GM12878 (cell line): ENCODE data around the gene MYO15B. TPM values are rescaled to one million over a fixed set of nuclear protein-coding genes. Genes with fewer than 3 reads are reported as not detected.

Experiments used
- ATAC-seq: fragments of 200-7000 bp; cut with Tn5 transposase; 3 replicates; pipeline ENCODE4 v1.9.1; 2020; ENCODE audit warnings: mild to moderate bottlenecking, moderate library complexity
- BruUV-seq: library from RNA; stranded (reverse); fragments of 400-500 nt; replicated peaks from 2 replicates; lab custom pipeline; 2021; lab: Mats Ljungman, UMichigan
- CTCF ChIA-PET: fragments of 300-600 bp; sonication (Branson Sonifier 250); formaldehyde crosslinking; extraction: SDS; loops from one replicate; lab custom pipeline; 2021; ENCODE audit warnings: inconsistent platforms; lab: Yijun Ruan, JAX
- POLR2A ChIA-PET: fragments of 350-600 bp; formaldehyde crosslinking; extraction: SDS; loops from one replicate; lab custom pipeline; 2021; ENCODE audit warnings: inconsistent platforms; lab: Charles Lee
- RAD21 ChIA-PET: fragments of 300-600 bp; sonication (Branson Sonifier 250); formaldehyde crosslinking; loops from one replicate; lab custom pipeline; 2023; ENCODE audit warnings: antibody characterized with exemption; ENCODE audit not compliant: unreplicated experiment; lab: Charles Lee
- SMC1A ChIA-PET: fragments of 300-600 bp; sonication (Branson Sonifier 250); formaldehyde crosslinking; loops from one replicate; lab custom pipeline; 2023; ENCODE audit not compliant: unreplicated experiment, uncharacterized antibody; lab: Charles Lee
- DNase-seq: peaks from one replicate; pipeline ENCODE4 v3.0.0-alpha.2; 2011; ENCODE audit warnings: low read depth, low spot score
- FAIRE-seq: peaks from 3 replicates; lab custom pipeline; 2011; peaks lifted over from hg19 to GRCh38; lab: Jason Lieb, UNC
- H2AFZ ChIP-seq: 2 replicates; pipeline ENCODE4 v1.6.0; 2011; ENCODE audit warnings: low read depth, low read length, control low read depth; ENCODE audit not compliant: control insufficient read depth
- H3K27ac ChIP-seq: 2 replicates; pipeline ENCODE4 v1.5.1; 2011; ENCODE audit warnings: control low read depth; ENCODE audit not compliant: control insufficient read depth, insufficient read depth
- H3K27me3 ChIP-seq, 2 experiments: replicated peaks in 1 of 2; 2 replicates each; pipeline versions ENCODE4 v1.6.0 to v1.6.1; 2011; ENCODE audit warnings: low read length in 1 of 2; ENCODE audit not compliant: control insufficient read depth in 2 of 2, insufficient read depth in 2 of 2
- H3K36me3 ChIP-seq, 2 experiments: 2 replicates each; pipeline ENCODE4 v1.5.1; 2011; ENCODE audit warnings: low read length in 1 of 2; ENCODE audit not compliant: control insufficient read depth in 2 of 2, insufficient read depth in 2 of 2
- H3K4me1 ChIP-seq: 2 replicates; pipeline ENCODE4 v1.6.1; 2011; ENCODE audit warnings: mild to moderate bottlenecking, low read length, moderate library complexity, mixed read lengths; ENCODE audit not compliant: control insufficient read depth, insufficient read depth
- H3K4me2 ChIP-seq: 2 replicates; pipeline ENCODE4 v1.6.0; 2011; ENCODE audit warnings: control low read depth; ENCODE audit not compliant: control insufficient read depth, insufficient read depth
- H3K4me3 ChIP-seq: fragments of 200-600 bp; sonication (generic); 2 replicates; pipeline ENCODE4 v1.5.1; 2016
- H3K79me2 ChIP-seq: 2 replicates; pipeline ENCODE4 v1.6.0; 2011; ENCODE audit warnings: low read length; ENCODE audit not compliant: control insufficient read depth, insufficient read depth
- H3K9ac ChIP-seq: 2 replicates; pipeline ENCODE4 v1.8.0; 2011; ENCODE audit warnings: low read length, control low read depth, mixed read lengths; ENCODE audit not compliant: control insufficient read depth, insufficient read depth
- H3K9me3 ChIP-seq: replicated peaks from 3 replicates; pipeline ENCODE4 v1.5.1; 2011; ENCODE audit warnings: mild to moderate bottlenecking, low read length; ENCODE audit not compliant: control insufficient read depth, insufficient read depth
- H4K20me1 ChIP-seq: 2 replicates; pipeline ENCODE4 v1.6.0; 2011; ENCODE audit not compliant: control insufficient read depth, insufficient read depth
- BCL11A ChIP-seq: IDR thresholded peaks from 2 replicates; pipeline ENCODE4 v1.6.1; 2011; ENCODE audit warnings: low read depth, low read length
- BCL3 ChIP-seq: IDR thresholded peaks from 2 replicates; pipeline ENCODE4 v1.6.1; 2011; ENCODE audit warnings: borderline replicate concordance, low read depth, mild to moderate bottlenecking, moderate library complexity, low read length; ENCODE audit not compliant: insufficient read depth, poor library complexity, severe bottlenecking
- BRCA1 ChIP-seq: IDR thresholded peaks from 2 replicates; pipeline ENCODE4 v1.6.1; 2011; ENCODE audit warnings: low read depth, low read length, improper control_type of control experiment
- CBX3 ChIP-seq: fragments of 200-600 bp; sonication (generic); IDR thresholded peaks from 2 replicates; pipeline ENCODE4 v1.6.1; 2016; ENCODE audit warnings: low read depth, borderline replicate concordance
- CHD2 ChIP-seq: IDR thresholded peaks from 2 replicates; pipeline ENCODE4 v1.6.1; 2011; ENCODE audit warnings: low read depth, low read length, improper control_type of control experiment, borderline replicate concordance
- CREM ChIP-seq: IDR thresholded peaks from 2 replicates; pipeline ENCODE4 v1.6.1; 2014; ENCODE audit warnings: antibody characterized with exemption, low read depth
- IKZF1 ChIP-seq: fragments of 450-650 bp; conservative IDR thresholded peaks from 2 replicates; pipeline ENCODE4 v1.6.1; 2017; ENCODE audit warnings: antibody characterized with exemption, mild to moderate bottlenecking
- JUNB ChIP-seq: IDR thresholded peaks from 2 replicates; pipeline ENCODE4 v1.6.1; 2016; ENCODE audit warnings: antibody characterized with exemption, mild to moderate bottlenecking
- LARP7 ChIP-seq: fragments of 450-650 bp; IDR thresholded peaks from 2 replicates; pipeline ENCODE4 v1.6.1; 2017; ENCODE audit warnings: mild to moderate bottlenecking
- NFYA ChIP-seq: IDR thresholded peaks from 2 replicates; pipeline ENCODE4 v1.6.1; 2011; ENCODE audit warnings: low read depth, mild to moderate bottlenecking, low read length, improper control_type of control experiment, borderline replicate concordance
- NFYB ChIP-seq: IDR thresholded peaks from 2 replicates; pipeline ENCODE4 v1.6.1; 2011; ENCODE audit warnings: low read depth, mild to moderate bottlenecking, low read length, improper control_type of control experiment, moderate library complexity; ENCODE audit not compliant: insufficient read depth
- POU2F2 ChIP-seq: IDR thresholded peaks from 3 replicates; pipeline ENCODE4 v1.6.1; 2011; ENCODE audit warnings: low read depth, mild to moderate bottlenecking, low read length, borderline replicate concordance
- RELA ChIP-seq: fragments of 450-650 bp; IDR thresholded peaks from 2 replicates; pipeline ENCODE4 v1.8.0; 2014; ENCODE audit warnings: borderline replicate concordance; ENCODE audit not compliant: partially characterized antibody
- RUNX3 ChIP-seq: IDR thresholded peaks from 2 replicates; pipeline ENCODE4 v1.6.1; 2012; ENCODE audit warnings: low read length, inconsistent platforms
- SP1 ChIP-seq: IDR thresholded peaks from one replicate; pipeline ENCODE4 v1.6.1; 2011; ENCODE audit warnings: low read depth, low read length
- TCF12 ChIP-seq: IDR thresholded peaks from 2 replicates; pipeline ENCODE4 v1.6.1; 2011; ENCODE audit warnings: low read depth, mild to moderate bottlenecking, low read length
- YY1 ChIP-seq: IDR thresholded peaks from 2 replicates; pipeline ENCODE4 v1.6.1; 2011; ENCODE audit warnings: low read depth, mild to moderate bottlenecking, low read length
- ZBTB11 ChIP-seq: fragments of 450-650 bp; formaldehyde crosslinking; IDR thresholded peaks from 2 replicates; pipeline ENCODE4 v1.5.0; 2022; ENCODE audit warnings: mild to moderate bottlenecking, missing genetic modification characterization
- ZNF24 ChIP-seq: fragments of 450-650 bp; IDR thresholded peaks from 2 replicates; pipeline ENCODE4 v1.6.1; 2017; ENCODE audit warnings: antibody characterized with exemption, mild to moderate bottlenecking
- ZZZ3 ChIP-seq: IDR thresholded peaks from 2 replicates; pipeline ENCODE4 v1.6.1; 2011; ENCODE audit warnings: low read depth; ENCODE audit not compliant: control insufficient read depth, insufficient read length
- WGBS: methylation state at CpG from one replicate; pipeline ENCODE4 v1.1.6; 2016; ENCODE audit warnings: low lambda C conversion rate; ENCODE audit not compliant: insufficient replicate concordance, insufficient coverage; ENCODE audit errors: missing lambda C conversion rate; 5-methylcytosine and 5-hydroxymethylcytosine counted together
- in situ Hi-C: fragments of 300-500 bp; cut with MboI; formaldehyde crosslinking; loops from 9 replicates; pipeline ENCODE4 v1.14.3; 2018; ENCODE audit warnings: mixed read lengths
- intact Hi-C: fragments of 100-400 bp; cut with micrococcal nuclease; formaldehyde crosslinking; loops from one replicate; pipeline ENCODE4 v1.14.2; 2022; ENCODE audit not compliant: unreplicated experiment
- polyA plus RNA-seq, 11 experiments: library from polyadenylated mRNA; depleted of rRNA in 4 of 11; unstranded in 6 of 11; stranded (reverse) in 5 of 11; fragments of >200 nt; fragmentation: Nextera tagmentation in 4 of 11; fragmentation: Illumina TruSeq in 1 of 11; extraction: Ambion mirVana in 4 of 11; extraction: Trizol in 1 of 11; gene quantifications; 1 replicate in 1 of 11; 2 replicates in 10 of 11; pipeline versions ENCODE4 v1.2.1 to v1.2.3, GENCODE V29; 2011 to 2016; ENCODE audit warnings: inconsistent platforms in 2 of 11, missing spikeins in 2 of 11, low read depth in 1 of 11
- total RNA-seq, 4 experiments: library from RNA; depleted of rRNA in 3 of 4; stranded (reverse); fragments of >200 nt in 3 of 4; fragmentation: Illumina TruSeq in 1 of 4; extraction: Trizol in 1 of 4; gene quantifications; 2 replicates each; pipeline versions ENCODE4 v1.2.1 to v1.2.3, GENCODE V29; 2013 to 2021

MYO15B gene
- total and polyA plus RNA-seq, 10 of the 15 experiments (the other 5 are each of a cell fraction or from before 2014, with no cell fraction given), result 0.67 to 15.4 (median 2.3) TPM; not detected in 1

- TF ChIP-seq NFYB, result no peak
- TF ChIP-seq CREM, result no peak
- TF ChIP-seq, all 136 proteins: peak for 0
Observed at GRCh38 chr17:75639771-75640555, 52.4 kb downstream of the MYO15B start (continued).

- no peak for TF ChIP-seq BRCA1
- TF ChIP-seq CHD2, result no peak
- no peak for TF ChIP-seq YY1
- no peak for TF ChIP-seq SP1
- no peak for TF ChIP-seq ZZZ3
- no peak for TF ChIP-seq BCL11A
- TF ChIP-seq CBX3, result no peak
- no peak for TF ChIP-seq ZBTB11 (CRISPR knock-in tag)
- TF ChIP-seq LARP7, result no peak
- TF ChIP-seq TCF12, result no peak
- no peak for TF ChIP-seq RELA
- TF ChIP-seq IKZF1, result no peak
- no peak for TF ChIP-seq NFYA
- no peak for TF ChIP-seq BCL3
- TF ChIP-seq ZNF24, result no peak
- no peak for TF ChIP-seq POU2F2
- no peak for TF ChIP-seq JUNB
- no peak for TF ChIP-seq RUNX3
- SMC1A ChIA-PET, result no interaction called here
- RAD21 ChIA-PET, result no interaction called here
- intact Hi-C loops (no loop called here), in situ Hi-C loops (no loop called here)
- Histone ChIP-seq H3K4me3 (no peak overlapping the region), H3K79me2 (no peaks in the 10 kb centered on the region), H3K27ac (no peak overlapping the region), H2AFZ (no peak overlapping the region), H3K9ac (no peak overlapping the region), H3K9me3 (no peaks in the 10 kb centered on the region), H3K27me3 (no peaks in the 10 kb centered on the region), H3K36me3 (peaks cover 3 to 5% of the 10 kb centered on the region in 2 experiments; a peak in 3 of 4 replicates), H4K20me1 (no peaks in the 10 kb centered on the region; the same call in 1 of the 2 replicates), H3K4me1 (peaks cover 6% of the 10 kb centered on the region), H3K4me2 (no peak overlapping the region)
- no peak for ATAC-seq
- DNase-seq, result no peak
- BruUV-seq, result no TSS peak
- 94% methylated on average over 13 of the region's 13 CpGs for WGBS
- no peak for FAIRE-seq
- CTCF ChIA-PET, result interaction anchor here (0.5 to 10.0 kb wide), 5 partner anchors 8 to 107 kb away, joined by 4 to 89 read pairs (median 4); partner anchors contain the start of gene SMIM5
- POLR2A ChIA-PET, result no interaction called here
Observed at GRCh38 chr17:75640556-75641119, 53.0 kb downstream of the MYO15B start.
